ENCODE results near the gene ORAI3.

Gene ORAI3

GRCh38 chr16:31001507-31002249 lies 52.8 kb downstream of the ORAI3 start:
- no peak for TF ChIP-seq CTCF (IDR thresholded peaks at IDR 0.05; ENCODE audit: control insufficient read depth, extremely low read depth, insufficient read depth)

GRCh38 chr16:31002250-31002700 lies 53.4 kb downstream of the ORAI3 start:
- TF ChIP-seq CTCF (IDR thresholded peaks at IDR 0.05; ENCODE audit: control insufficient read depth, extremely low read depth, insufficient read depth), result no peak
- no peak for DNase-seq (ENCODE audit: low read depth)
- H3K4me3 ChIP-seq (ENCODE audit: low read depth, low read length), result no peak overlapping the region

More at GRCh38 chr16:31001507-31002249, 52.8 kb downstream of the ORAI3 start:
- DNase-seq (ENCODE audit: low read depth), result no peak
- no peak overlapping the region for H3K4me3 ChIP-seq (ENCODE audit: low read depth, low read length)

- no peak overlapping the region for H3K4me3 ChIP-seq (ENCODE audit: low read depth, low read length)
- TF ChIP-seq CTCF (IDR thresholded peaks at IDR 0.05; ENCODE audit: control insufficient read depth, extremely low read depth, insufficient read depth), result no peak
- no peak for DNase-seq (ENCODE audit: low read depth)
Observed at GRCh38 chr16:31002862-31003341, 54.0 kb downstream of the ORAI3 start.

GRCh38 chr16:31003744-31004143 lies 54.9 kb downstream of the ORAI3 start:
- DNase-seq (ENCODE audit: low read depth), result no peak
- no peak for TF ChIP-seq CTCF (IDR thresholded peaks at IDR 0.05; ENCODE audit: control insufficient read depth, extremely low read depth, insufficient read depth)
- no peak overlapping the region for H3K4me3 ChIP-seq (ENCODE audit: low read depth, low read length)

Measured in LNCaP clone FGC (cell line).